Right lobe of liver (tissue), 6 donors: ENCODE measurements around the gene ZNF408. TPM values are rescaled to one million over a fixed set of nuclear protein-coding genes. Genes with fewer than 3 reads are reported as not detected.
A peak's percentile ranks its signal among the peaks of the same experiment; 100 is the strongest.
"Not testable (repeated sequence)": the region's sequence is repeated elsewhere in the genome, so short reads cannot be mapped to it uniquely, and the experiment has no call there.

ENCODE experiments used
- ATAC-seq, 4 donors: fragments of 200-7000 bp; cut with Tn5 transposase; one replicate each; pipeline ENCODE4 v1.9.1; 2020; ENCODE audit warnings: mild to moderate bottlenecking in 4 of 4, moderate library complexity in 4 of 4
- DNase-seq, 3 donors: peaks; one replicate each; pipeline ENCODE4 v3.0.0-alpha.2; 2020
- H3K27ac ChIP-seq, 3 donors: fragments of 200-600 bp; one replicate each; pipeline ENCODE4 v1.8.0; 2022
- H3K27me3 ChIP-seq, 2 donors: fragments of 200-600 bp; one replicate each; pipeline ENCODE4 v1.8.0; 2022
- H3K36me3 ChIP-seq, 4 donors: fragments of 200-600 bp; sonication (generic) in 1 of 4; one replicate each; pipeline versions ENCODE4 v1.5.1 to v1.8.0; 2017 to 2022; ENCODE audit warnings: control low read depth in 1 of 4
- H3K4me1 ChIP-seq, 4 donors: fragments of 200-600 bp; sonication (generic) in 1 of 4; one replicate each; pipeline versions ENCODE4 v1.5.1 to v1.8.0; 2017 to 2022; ENCODE audit warnings: control low read depth in 1 of 4
- H3K4me3 ChIP-seq, 3 donors: fragments of 200-600 bp; one replicate each; pipeline ENCODE4 v1.8.0; 2022
- H3K9me3 ChIP-seq, 4 donors: fragments of 200-600 bp; sonication (generic) in 1 of 4; one replicate each; pipeline versions ENCODE4 v1.5.1 to v1.8.0; 2017 to 2022; ENCODE audit warnings: control low read depth in 1 of 4
- CTCF ChIP-seq, 4 donors: fragments of 200-600 bp in 3 of 4; fragments of 450-650 bp in 1 of 4; IDR thresholded peaks; one replicate each; pipeline versions ENCODE4 v1.5.1 to v1.8.0; 2016 to 2022; ENCODE audit warnings: antibody characterized with exemption in 4 of 4, mild to moderate bottlenecking in 2 of 4
- POLR2A ChIP-seq: fragments of 450-650 bp; IDR thresholded peaks from one replicate; pipeline ENCODE4 v1.6.1; 2017; ENCODE audit warnings: antibody characterized with exemption, mild to moderate bottlenecking
- WGBS: methylation state at CpG from one replicate; pipeline ENCODE4 v1.1.6; 2018; ENCODE audit warnings: low coverage, low lambda C conversion rate; ENCODE audit not compliant: insufficient coverage; ENCODE audit errors: missing lambda C conversion rate; 5-methylcytosine and 5-hydroxymethylcytosine counted together
- intact Hi-C, 2 donors: fragments of 100-400 bp; cut with DNase I; formaldehyde crosslinking; loops; one replicate each; pipeline versions ENCODE4 v1.11.2 to v1.14.1; 2022
- total RNA-seq, 6 experiments: library from RNA; depleted of rRNA in 2 of 6; stranded (reverse); fragments of >200 nt in 2 of 6; fragmentation: NEBNext Ultra II Directional in 3 of 6; extraction: Animal tissue kit (Norgen Biotek cat#: 25700) in 3 of 6; gene quantifications; one replicate each; pipeline versions ENCODE4 v1.1.0 to v1.2.4, GENCODE V29; 2016 to 2023
- donor health status: DM: no; HTN: yes; CAD: no.
- donor health status: DM: no; HTN: no; CAD: no.
- donor health status: DM: no; HTN: no; CAD: no.
- donor health status: DM: no; HTN: yes; CAD: no.
- donor health status: DM: no; HTN: yes; CAD: no.

ZNF408 gene
- total RNA-seq, 6 experiments from 2014 or later = 4.0 to 16.3 (median 6.9) TPM

- Histone ChIP-seq H3K27ac (no peak overlapping the region), H3K9me3 (no peaks in the 10 kb centered on the region), H3K4me1 (peaks cover 0 to 2% (median 0%) of the 10 kb centered on the region in 4 donors), H3K27me3 (no peaks in the 10 kb centered on the region), H3K4me3 (no peak overlapping the region), H3K36me3 (peaks cover 0 to 90% (median 36%) of the 10 kb centered on the region in 4 donors)
- WGBS = 96% methylated on average over 6 of the region's 12 CpGs
- ATAC-seq = no peak
- DNase-seq = peak in 1 of 3 donors; percentile 28
- intact Hi-C loops = no loop called here
- TF ChIP-seq POLR2A (no peak), CTCF (IDR thresholded peaks at IDR 0.05) (no peak)
Observed at GRCh38 chr11:46668480-46669085, 32.2 kb upstream of the ZNF408 start.

- no peak for DNase-seq
- H3K36me3 ChIP-seq = peaks cover 0 to 80% (median 34%) of the 10 kb centered on the region in 4 donors
- TF ChIP-seq CTCF (IDR thresholded peaks at IDR 0.05) (peak; percentile 31 to 59 (median 44)), POLR2A (no peak)
- peaks cover 0 to 13% (median 6%) of the 10 kb centered on the region in 4 donors for H3K4me1 ChIP-seq
- no peak overlapping the region for H3K4me3 ChIP-seq
- WGBS = 51% methylated on average over 3 of the region's 3 CpGs
- ATAC-seq = peak; percentile 52 to 60 (median 58)
- intact Hi-C loops = no loop called here
- H3K27me3 ChIP-seq = no peaks in the 10 kb centered on the region
- no peaks in the 10 kb centered on the region for H3K9me3 ChIP-seq
- no peak overlapping the region for H3K27ac ChIP-seq
Observed at GRCh38 chr11:46669711-46670139, 31.1 kb upstream of the ZNF408 start.

GRCh38 chr11:46670521-46670920, 30.3 kb upstream of the ZNF408 start:
- Histone ChIP-seq H3K36me3 (peaks cover 0 to 72% (median 34%) of the 10 kb centered on the region in 4 donors), H3K4me1 (peaks cover 2 to 21% (median 10%) of the 10 kb centered on the region in 4 donors), H3K27ac (peak overlapping the region in 1 of 3 donors; percentile 19)
- H3K4me3 ChIP-seq, intact Hi-C loops, H3K27me3 ChIP-seq, ATAC-seq, DNase-seq, H3K9me3 ChIP-seq: not testable (repeated sequence)
- WGBS = 89% methylated on average over 3 of the region's 3 CpGs

GRCh38 chr11:46671958-46672315, 28.9 kb upstream of the ZNF408 start:
- Histone ChIP-seq H3K4me3 (no peak overlapping the region), H3K4me1 (peaks cover 2 to 31% (median 17%) of the 10 kb centered on the region in 4 donors), H3K27me3 (no peaks in the 10 kb centered on the region), H3K27ac (no peak overlapping the region), H3K36me3 (peaks cover 0 to 63% (median 30%) of the 10 kb centered on the region in 4 donors), H3K9me3 (no peaks in the 10 kb centered on the region)
- DNase-seq (peak in 1 of 3 donors; percentile 34), ATAC-seq (no peak)
- intact Hi-C loops = no loop called here
- TF ChIP-seq POLR2A (no peak), CTCF (IDR thresholded peaks at IDR 0.05) (no peak)
- WGBS = 91% methylated on average over 10 of the region's 10 CpGs

- H3K36me3 ChIP-seq = peaks cover 0 to 61% (median 30%) of the 10 kb centered on the region in 4 donors
- DNase-seq = peak in 1 of 3 donors; percentile 39
Observed at GRCh38 chr11:46672381-46672839, 28.4 kb upstream of the ZNF408 start.

More at GRCh38 chr11:46672381-46672839, 28.4 kb upstream of the ZNF408 start:
- Histone ChIP-seq H3K4me1 (peaks cover 2 to 31% (median 17%) of the 10 kb centered on the region in 4 donors), H3K4me3 (no peak overlapping the region), H3K27ac (no peak overlapping the region), H3K27me3 (no peaks in the 10 kb centered on the region), H3K9me3 (no peaks in the 10 kb centered on the region)
- WGBS = 40% methylated on average over 1 of the region's 7 CpGs
- intact Hi-C loops = no loop called here
- ATAC-seq = no peak
- TF ChIP-seq CTCF (IDR thresholded peaks at IDR 0.05) = no peak
- TF ChIP-seq POLR2A = no peak
